GM19193 (cell line): Measurements from ENCODE around the gene ARHGEF19.

ENCODE experiments used
- POLR2A ChIP-seq: IDR thresholded peaks from 4 replicates; pipeline ENCODE4 v1.6.1; 2011; ENCODE audit not compliant: insufficient read depth, insufficient read length; ENCODE audit errors: extremely low read depth

The ARHGEF19 gene

GRCh38 chr1:16183765-16184556 lies 28.5 kb downstream of the ARHGEF19 start:
- no peak for TF ChIP-seq POLR2A

- TF ChIP-seq POLR2A: no peak
Observed at GRCh38 chr1:16183179-16183578, 29.3 kb downstream of the ARHGEF19 start.

- TF ChIP-seq POLR2A: no peak
Observed at GRCh38 chr1:16181887-16182719, 30.3 kb downstream of the ARHGEF19 start.

GRCh38 chr1:16180291-16180824 lies 32.1 kb downstream of the ARHGEF19 start:
- no peak for TF ChIP-seq POLR2A

GRCh38 chr1:16178596-16179497 lies 33.6 kb downstream of the ARHGEF19 start:
- no peak for TF ChIP-seq POLR2A

- no peak for TF ChIP-seq POLR2A
Observed at GRCh38 chr1:16177306-16177705, 35.1 kb downstream of the ARHGEF19 start.

GRCh38 chr1:16176653-16177052 lies 35.8 kb downstream of the ARHGEF19 start:
- no peak for TF ChIP-seq POLR2A

- no peak for TF ChIP-seq POLR2A
Observed at GRCh38 chr1:16175610-16176553, 36.6 kb downstream of the ARHGEF19 start.

GRCh38 chr1:16174886-16175598 lies 37.4 kb downstream of the ARHGEF19 start:
- TF ChIP-seq POLR2A: no peak

GRCh38 chr1:16174261-16174868 lies 38.1 kb downstream of the ARHGEF19 start:
- no peak for TF ChIP-seq POLR2A

GRCh38 chr1:16173447-16174260 lies 38.8 kb downstream of the ARHGEF19 start:
- no peak for TF ChIP-seq POLR2A

GRCh38 chr1:16172964-16173446 lies 39.4 kb downstream of the ARHGEF19 start:
- TF ChIP-seq POLR2A: no peak
